Karpas-422 (cell line): ENCODE data around the gene RAD50. TPM values are rescaled to one million over a fixed set of nuclear protein-coding genes. Genes with fewer than 3 reads are reported as not detected.

Experiments
- DNase-seq: peaks from one replicate; pipeline ENCODE4 v3.0.0-alpha.2; 2015
- H2AFZ ChIP-seq: fragments of 200-600 bp; sonication (generic); 2 replicates; pipeline ENCODE4 v1.6.1; 2014; ENCODE audit warnings: antibody characterized with exemption, low read length, mixed read lengths
- H3K27ac ChIP-seq: fragments of 200-600 bp; sonication (generic); 2 replicates; pipeline ENCODE4 v1.5.1; 2014; ENCODE audit warnings: mild to moderate bottlenecking, low read length, moderate library complexity
- H3K27me3 ChIP-seq: fragments of 200-600 bp; sonication (generic); 2 replicates; pipeline ENCODE4 v1.6.1; 2014; ENCODE audit warnings: low read length, mixed read lengths
- H3K36me3 ChIP-seq: fragments of 200-600 bp; sonication (generic); 2 replicates; pipeline ENCODE4 v1.6.1; 2014; ENCODE audit warnings: low read length, mixed read lengths; ENCODE audit not compliant: insufficient read depth
- H3K4me1 ChIP-seq: fragments of 200-600 bp; sonication (generic); 2 replicates; pipeline ENCODE4 v1.6.1; 2014; ENCODE audit warnings: mild to moderate bottlenecking, low read length, mixed read lengths
- H3K4me2 ChIP-seq: fragments of 200-600 bp; sonication (generic); 2 replicates; pipeline ENCODE4 v1.6.1; 2014; ENCODE audit warnings: low read length, low read depth, mild to moderate bottlenecking; ENCODE audit not compliant: poor library complexity, severe bottlenecking
- H3K4me3 ChIP-seq: fragments of 200-600 bp; sonication (generic); 2 replicates; pipeline ENCODE4 v1.5.1; 2014; ENCODE audit warnings: mild to moderate bottlenecking, antibody characterized with exemption, low read length, mixed read lengths
- H3K79me2 ChIP-seq: fragments of 200-600 bp; sonication (generic); 2 replicates; pipeline ENCODE4 v1.6.1; 2014; ENCODE audit warnings: mild to moderate bottlenecking, low read length, mixed read lengths
- H3K9ac ChIP-seq: fragments of 200-600 bp; sonication (generic); 2 replicates; pipeline ENCODE4 v1.6.0; 2014; ENCODE audit warnings: low read length
- H3K9me2 ChIP-seq: fragments of 200-600 bp; sonication (generic), shearing (Covaris generic); replicated peaks from 2 replicates; pipeline ENCODE4 v1.6.0; 2014; ENCODE audit warnings: mild to moderate bottlenecking, low read length, moderate library complexity; ENCODE audit not compliant: insufficient read depth
- H3K9me3 ChIP-seq: fragments of 300-700, 200-600 bp; sonication (generic); 2 replicates; pipeline ENCODE4 v1.6.1; 2014; ENCODE audit warnings: low read length, mixed read lengths
- H4K20me1 ChIP-seq: fragments of 200-600 bp; sonication (generic); 2 replicates; pipeline ENCODE4 v1.6.1; 2014; ENCODE audit warnings: mild to moderate bottlenecking, antibody characterized with exemption, low read length, low read depth; ENCODE audit not compliant: insufficient read depth
- total RNA-seq: library from RNA; depleted of rRNA; stranded (reverse); fragments of >200 nt; shearing (Covaris generic); gene quantifications from 2 replicates; pipeline ENCODE4 v1.2.3, GENCODE V29; 2014; ENCODE audit warnings: low replicate concordance

RAD50 gene
- total RNA-seq, 1 experiment from 2014 or later = 72.6 TPM

DNA sequence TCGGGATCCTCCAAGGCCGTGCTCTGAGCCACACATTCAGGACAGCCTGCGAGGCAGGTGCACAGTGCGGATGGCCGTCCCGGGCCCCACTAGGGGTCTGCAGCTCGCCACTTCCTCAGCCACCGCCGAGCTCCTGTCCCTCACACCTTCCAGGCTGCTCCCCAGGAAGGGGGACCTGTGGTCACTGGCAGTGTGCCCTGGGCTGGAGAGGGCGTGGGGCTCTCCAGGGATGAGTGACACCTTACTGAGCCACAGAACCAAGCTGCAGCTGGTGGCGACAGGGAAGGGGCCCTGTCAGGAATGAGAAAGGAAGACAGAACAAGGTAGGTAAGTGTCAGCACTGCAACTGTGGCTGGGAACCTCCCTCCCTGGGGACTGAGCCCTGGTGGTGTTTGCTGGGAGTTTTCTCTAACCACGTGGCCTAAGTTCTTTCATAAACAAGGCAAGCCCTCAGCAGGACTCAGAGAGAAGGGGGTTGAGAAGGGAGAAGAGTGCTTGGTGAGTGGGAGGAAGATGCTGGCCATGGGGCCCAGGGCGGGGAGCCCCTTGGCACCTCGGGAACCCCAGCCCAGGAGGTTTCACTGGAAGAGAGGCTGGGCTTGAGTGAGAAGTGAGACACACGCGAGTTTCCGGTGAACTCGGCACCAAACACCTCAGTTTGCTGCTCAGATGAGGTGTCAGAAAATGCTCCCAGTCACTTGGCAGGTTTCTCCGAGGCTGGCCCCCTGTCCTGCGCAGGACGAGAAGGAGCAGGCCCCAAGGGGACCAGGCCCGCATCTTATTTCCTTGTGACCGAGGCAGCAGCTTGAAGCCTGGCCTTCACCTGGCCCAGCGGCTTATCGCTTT lies 106.4 kb downstream of the RAD50 start:
- Histone ChIP-seq H3K4me3 (no peak overlapping the region), H3K4me1 (peaks cover 31% of the 10 kb centered on the region), H3K4me2 (no peak overlapping the region), H3K79me2 (no peaks in the 10 kb centered on the region), H3K9me2 (no peaks in the 10 kb centered on the region), H4K20me1 (no peaks in the 10 kb centered on the region), H3K27me3 (no peaks in the 10 kb centered on the region), H3K9ac (no peak overlapping the region), H3K27ac (no peak overlapping the region), H2AFZ (peak overlapping the region; percentile 39), H3K9me3 (no peaks in the 10 kb centered on the region), H3K36me3 (no peaks in the 10 kb centered on the region)
- DNase-seq = peak; percentile 53

DNA sequence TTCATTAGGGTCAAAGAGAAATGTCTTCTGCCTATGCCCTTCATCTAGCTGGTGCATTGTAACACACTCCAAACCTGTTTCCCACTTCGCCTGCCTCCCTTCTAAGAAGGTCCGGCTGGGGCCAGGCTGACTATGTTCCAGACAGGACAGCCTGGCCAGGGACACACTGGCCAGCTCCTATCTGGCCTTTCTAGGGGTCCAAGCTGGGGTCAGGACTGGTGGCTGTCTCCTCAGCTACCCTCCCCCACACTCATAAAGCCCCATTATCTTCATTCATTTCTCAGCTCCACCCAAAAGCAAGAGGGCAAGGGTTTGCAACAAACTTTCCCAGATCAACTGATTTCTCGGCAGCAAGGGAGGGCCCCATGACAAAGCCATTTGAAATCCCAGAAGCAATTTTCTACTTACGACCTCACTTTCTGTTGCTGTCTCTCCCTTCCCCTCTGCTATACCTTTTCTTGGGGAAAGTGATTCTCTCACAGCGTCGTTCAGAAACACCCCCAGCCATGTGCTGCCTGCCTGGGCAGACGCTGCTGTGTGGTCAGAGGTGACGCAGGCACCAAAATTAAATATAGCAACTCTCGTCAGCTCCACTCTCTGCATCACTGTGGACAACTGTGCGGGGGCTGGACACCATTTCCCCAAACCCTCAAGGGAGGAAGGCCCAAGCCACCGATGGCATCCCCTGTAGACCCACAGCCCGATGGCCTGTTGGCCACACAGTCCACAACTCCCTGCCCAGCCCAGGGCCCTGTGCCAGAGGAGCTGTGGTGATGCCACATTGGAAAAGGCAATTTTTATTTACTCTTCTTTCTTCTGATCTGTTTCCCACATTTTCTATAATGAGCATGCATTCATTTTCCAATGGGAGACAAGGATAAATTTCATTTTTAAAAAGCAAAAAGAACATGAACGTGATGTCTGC lies 107.3 kb downstream of the RAD50 start:
- H3K9me2 ChIP-seq = no peaks in the 10 kb centered on the region
- H3K79me2 ChIP-seq = no peaks in the 10 kb centered on the region
- no peak overlapping the region for H3K4me3 ChIP-seq
- H3K9ac ChIP-seq = no peak overlapping the region
- no peaks in the 10 kb centered on the region for H3K27me3 ChIP-seq
- no peaks in the 10 kb centered on the region for H4K20me1 ChIP-seq
- H2AFZ ChIP-seq = peak overlapping the region; percentile 39; the same call in 1 of the 2 replicates
- peaks cover 31% of the 10 kb centered on the region for H3K4me1 ChIP-seq
- no peaks in the 10 kb centered on the region for H3K9me3 ChIP-seq
- H3K4me2 ChIP-seq = no peak overlapping the region
- no peaks in the 10 kb centered on the region for H3K36me3 ChIP-seq
- no peak for DNase-seq
- H3K27ac ChIP-seq = no peak overlapping the region

DNA sequence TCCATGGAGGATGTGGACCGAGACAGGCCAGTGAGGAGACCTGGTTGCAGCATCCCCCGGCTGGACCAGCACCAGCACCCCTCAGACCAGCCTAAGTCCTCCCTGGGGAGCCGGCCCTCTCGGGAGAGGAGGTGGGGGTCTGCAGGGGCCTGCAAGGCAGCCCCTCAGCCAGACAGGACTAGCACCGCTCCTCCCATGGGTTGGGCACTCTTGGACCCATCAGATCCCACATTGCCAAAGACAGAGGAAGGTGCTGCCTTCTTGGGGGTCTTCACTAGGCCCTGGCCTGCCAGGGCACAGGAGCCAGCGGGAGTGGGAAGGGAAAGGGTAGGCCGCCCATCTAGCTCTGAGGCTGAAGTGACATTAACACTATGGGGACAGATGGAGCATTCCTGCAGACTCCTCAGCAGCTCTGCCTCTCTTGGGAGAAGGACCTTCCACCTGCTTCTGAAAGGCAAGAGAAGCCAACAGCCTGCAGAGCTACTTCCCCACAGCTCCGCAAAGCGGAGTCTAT lies 108.0 kb downstream of the RAD50 start:
- Histone ChIP-seq H3K79me2 (no peaks in the 10 kb centered on the region), H3K27me3 (no peaks in the 10 kb centered on the region), H2AFZ (no peak overlapping the region), H3K4me1 (peaks cover 31% of the 10 kb centered on the region), H3K36me3 (no peaks in the 10 kb centered on the region), H4K20me1 (no peaks in the 10 kb centered on the region), H3K27ac (no peak overlapping the region), H3K9me3 (no peaks in the 10 kb centered on the region), H3K4me2 (no peak overlapping the region), H3K9ac (no peak overlapping the region), H3K4me3 (no peak overlapping the region), H3K9me2 (no peaks in the 10 kb centered on the region)
- no peak for DNase-seq

- Histone ChIP-seq H3K9ac (no peak overlapping the region), H3K36me3 (no peaks in the 10 kb centered on the region), H3K9me2 (no peaks in the 10 kb centered on the region), H3K79me2 (no peaks in the 10 kb centered on the region), H3K4me3 (no peak overlapping the region), H3K4me1 (peaks cover 31% of the 10 kb centered on the region), H3K4me2 (no peak overlapping the region), H3K27ac (no peak overlapping the region), H2AFZ (no peak overlapping the region), H3K9me3 (no peaks in the 10 kb centered on the region), H4K20me1 (no peaks in the 10 kb centered on the region), H3K27me3 (no peaks in the 10 kb centered on the region)
- no peak for DNase-seq
Measured at GRCh38 chr5:132665574-132666080, 108.8 kb downstream of the RAD50 start.

GRCh38 chr5:132666310-132667123 lies 109.7 kb downstream of the RAD50 start:
- Histone ChIP-seq H3K9me2 (no peaks in the 10 kb centered on the region), H3K27me3 (no peaks in the 10 kb centered on the region), H3K4me1 (peaks cover 23% of the 10 kb centered on the region), H3K27ac (no peak overlapping the region), H2AFZ (no peak overlapping the region), H3K4me3 (no peak overlapping the region), H4K20me1 (no peaks in the 10 kb centered on the region), H3K79me2 (no peaks in the 10 kb centered on the region), H3K4me2 (no peak overlapping the region), H3K9me3 (no peaks in the 10 kb centered on the region), H3K9ac (no peak overlapping the region), H3K36me3 (no peaks in the 10 kb centered on the region)
- no peak for DNase-seq

DNA sequence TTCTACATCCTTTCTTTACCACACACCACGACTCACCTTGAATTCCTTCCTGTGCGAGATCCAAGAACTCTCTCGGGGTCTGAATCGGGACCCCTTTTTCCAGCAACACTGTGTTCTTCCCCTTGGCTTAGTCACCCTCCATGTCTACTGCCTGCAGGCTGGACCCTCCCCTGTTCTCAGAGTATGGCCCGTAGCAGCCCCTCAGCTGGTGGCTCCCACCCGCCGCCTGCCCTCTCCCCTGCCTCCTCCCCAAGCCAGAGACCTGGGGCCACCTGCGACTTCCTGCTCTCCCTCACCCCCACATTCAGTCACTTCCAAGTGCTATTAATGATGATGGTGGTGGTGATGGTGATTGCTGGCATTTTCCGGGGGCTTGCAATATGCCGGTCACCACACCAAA lies 110.5 kb downstream of the RAD50 start:
- Histone ChIP-seq H3K36me3 (no peaks in the 10 kb centered on the region), H3K4me2 (no peak overlapping the region), H3K4me1 (peaks cover 15% of the 10 kb centered on the region), H3K9ac (no peak overlapping the region), H3K27ac (no peak overlapping the region), H3K4me3 (no peak overlapping the region), H3K79me2 (no peaks in the 10 kb centered on the region), H2AFZ (no peak overlapping the region), H3K9me2 (no peaks in the 10 kb centered on the region), H3K9me3 (no peaks in the 10 kb centered on the region), H4K20me1 (no peaks in the 10 kb centered on the region), H3K27me3 (no peaks in the 10 kb centered on the region)
- no peak for DNase-seq

- Histone ChIP-seq H3K36me3 (no peaks in the 10 kb centered on the region), H3K9me2 (no peaks in the 10 kb centered on the region), H2AFZ (no peak overlapping the region), H3K4me1 (peaks cover 8% of the 10 kb centered on the region), H3K4me2 (no peak overlapping the region), H3K9me3 (no peaks in the 10 kb centered on the region), H3K27me3 (no peaks in the 10 kb centered on the region), H3K9ac (no peak overlapping the region), H4K20me1 (no peaks in the 10 kb centered on the region), H3K27ac (no peak overlapping the region), H3K4me3 (no peak overlapping the region), H3K79me2 (no peaks in the 10 kb centered on the region)
- no peak for DNase-seq
Measured at GRCh38 chr5:132667761-132668705, 111.3 kb downstream of the RAD50 start.
